Inflammatory macrophage treated with lipopolysaccharide for 4 hours (primary cell): ENCODE results near the gene BOLA3.
"Not testable (repeated sequence)": the region's sequence is repeated elsewhere in the genome, so short reads cannot be mapped to it uniquely, and the experiment has no call there.

Source experiments
- DNase-seq: peaks from one replicate; pipeline ENCODE4 v3.0.0-alpha.2; 2020

Gene BOLA3

DNA sequence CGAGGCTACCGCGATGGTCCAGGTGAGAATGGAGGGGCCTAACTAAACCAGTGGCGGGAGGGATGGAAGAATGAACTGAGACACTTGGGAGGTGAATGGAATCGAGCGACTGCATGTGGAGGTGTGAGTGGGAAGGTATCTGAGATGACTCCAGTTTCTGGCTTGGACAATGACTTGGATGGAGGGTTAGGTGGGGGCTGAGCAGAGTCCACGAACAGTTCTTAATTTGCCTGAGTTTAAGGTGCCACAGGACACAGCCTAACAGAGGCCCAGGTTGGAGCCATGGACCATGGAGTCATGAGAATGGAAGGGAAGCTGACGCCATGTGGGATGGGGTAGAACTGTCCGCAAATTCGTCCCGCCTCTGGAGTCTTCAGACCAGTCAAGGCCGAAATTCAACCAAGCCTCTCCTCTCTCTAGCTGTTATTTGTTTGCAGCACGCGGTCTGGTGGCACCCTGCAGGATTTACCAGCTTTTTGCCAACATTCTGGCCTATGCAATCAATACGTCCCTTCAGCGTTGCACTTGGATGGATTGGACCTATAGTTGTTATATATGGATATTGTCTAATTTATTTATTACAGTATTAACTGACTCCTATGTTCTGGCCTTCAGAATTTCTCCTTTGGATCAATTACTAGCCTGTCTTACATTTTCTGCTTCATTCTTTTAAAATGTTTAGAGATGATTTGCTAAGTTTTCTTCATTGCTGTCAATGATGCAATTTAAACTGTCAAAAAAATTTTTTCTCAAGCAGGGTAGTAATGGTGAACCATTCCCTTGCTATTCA, 940 bp upstream of the BOLA3 start:
- DNase-seq = no peak

DNA sequence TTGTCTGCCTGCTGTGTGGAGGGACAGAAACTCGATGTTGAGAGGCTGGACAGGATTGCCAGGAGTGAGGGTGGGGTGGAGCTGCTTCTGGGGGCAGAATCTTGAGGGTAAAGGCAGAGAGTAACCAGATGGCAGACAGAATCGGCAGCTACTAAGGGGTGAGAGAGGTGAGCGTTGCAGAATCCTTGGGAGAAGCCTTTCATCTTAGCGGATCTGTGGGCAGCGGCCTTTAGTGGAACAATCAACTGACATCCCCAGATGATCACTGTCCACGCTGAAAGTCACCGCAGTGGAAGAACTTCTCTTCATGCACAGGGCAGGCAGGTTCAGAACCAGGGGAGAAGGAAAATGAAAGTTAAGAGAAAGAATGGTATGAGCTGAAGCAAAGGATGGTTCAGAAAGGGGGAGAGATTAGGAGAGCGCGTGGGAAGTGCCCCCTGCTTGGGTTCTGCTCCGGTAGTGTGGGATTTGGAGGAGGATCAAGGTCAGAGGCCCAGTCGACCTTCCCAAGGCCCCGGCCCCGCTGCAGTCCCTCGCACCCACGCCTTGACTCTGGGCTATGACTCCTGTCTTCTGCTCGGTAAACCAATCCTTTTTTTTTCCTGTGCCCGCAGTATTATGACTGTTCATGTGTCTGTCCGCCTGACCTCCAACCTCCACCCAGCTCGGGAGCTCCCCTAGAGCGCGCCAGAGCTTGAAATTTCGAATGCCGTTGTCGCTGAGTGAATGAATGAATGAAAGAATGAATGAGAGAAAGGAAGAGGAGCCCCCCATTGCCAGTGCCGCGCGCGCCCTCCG, 584 bp downstream of the BOLA3 start:
- DNase-seq = peak; percentile 71

DNA sequence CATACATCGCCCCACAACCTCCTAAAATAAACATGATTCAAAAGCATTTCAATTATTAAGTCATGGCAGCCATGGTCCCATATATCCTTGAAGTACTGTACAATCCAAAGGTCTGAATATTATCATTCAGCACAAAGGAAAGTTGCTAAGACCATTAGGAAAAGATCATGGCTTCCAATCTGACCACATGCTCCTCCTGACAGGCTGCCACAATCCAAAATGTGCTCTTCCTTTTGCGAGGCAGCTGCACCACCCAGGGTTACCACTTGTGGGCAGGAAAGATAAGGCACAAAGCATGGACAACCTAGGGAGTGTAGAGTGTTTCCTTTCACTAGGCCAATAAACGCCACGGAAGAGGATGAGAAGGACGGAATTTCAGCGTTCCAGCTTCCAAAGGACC, 5.4 kb downstream of the BOLA3 start:
- no peak for DNase-seq

DNA sequence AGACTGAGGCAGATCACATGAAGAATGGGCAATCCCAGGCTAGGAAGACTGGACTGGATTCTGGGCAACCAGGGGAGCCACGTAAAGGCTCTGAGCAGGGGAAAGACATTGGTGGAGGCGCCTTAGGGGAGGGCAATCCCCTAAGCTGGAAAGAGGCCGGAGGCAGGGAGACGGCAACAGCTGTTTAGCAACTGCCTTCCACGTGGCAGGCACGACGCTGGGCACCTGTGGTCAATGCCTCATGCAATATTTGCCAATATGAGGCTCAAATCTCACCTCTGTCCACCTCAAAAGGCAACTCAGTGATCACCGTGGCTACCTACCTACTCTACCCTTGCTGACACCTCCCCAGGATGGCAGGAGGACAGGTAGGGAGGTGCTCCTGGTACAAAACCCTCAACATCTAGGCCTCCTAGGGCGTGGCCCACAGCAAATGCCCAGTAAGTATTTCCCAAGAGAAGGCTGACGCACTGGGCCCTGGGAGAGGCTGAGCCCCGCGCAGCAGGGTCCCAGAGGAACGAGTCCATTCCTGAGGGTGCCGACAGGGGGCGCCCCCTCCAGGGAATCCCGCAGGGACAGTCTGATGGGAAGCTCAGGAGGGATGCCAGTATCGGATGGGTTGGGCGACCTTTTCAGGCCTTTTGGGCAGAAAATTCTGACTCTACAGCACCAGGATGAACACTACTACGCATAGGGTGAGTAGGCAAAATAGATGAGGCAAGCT, 8.9 kb downstream of the BOLA3 start:
- DNase-seq = no peak

DNA sequence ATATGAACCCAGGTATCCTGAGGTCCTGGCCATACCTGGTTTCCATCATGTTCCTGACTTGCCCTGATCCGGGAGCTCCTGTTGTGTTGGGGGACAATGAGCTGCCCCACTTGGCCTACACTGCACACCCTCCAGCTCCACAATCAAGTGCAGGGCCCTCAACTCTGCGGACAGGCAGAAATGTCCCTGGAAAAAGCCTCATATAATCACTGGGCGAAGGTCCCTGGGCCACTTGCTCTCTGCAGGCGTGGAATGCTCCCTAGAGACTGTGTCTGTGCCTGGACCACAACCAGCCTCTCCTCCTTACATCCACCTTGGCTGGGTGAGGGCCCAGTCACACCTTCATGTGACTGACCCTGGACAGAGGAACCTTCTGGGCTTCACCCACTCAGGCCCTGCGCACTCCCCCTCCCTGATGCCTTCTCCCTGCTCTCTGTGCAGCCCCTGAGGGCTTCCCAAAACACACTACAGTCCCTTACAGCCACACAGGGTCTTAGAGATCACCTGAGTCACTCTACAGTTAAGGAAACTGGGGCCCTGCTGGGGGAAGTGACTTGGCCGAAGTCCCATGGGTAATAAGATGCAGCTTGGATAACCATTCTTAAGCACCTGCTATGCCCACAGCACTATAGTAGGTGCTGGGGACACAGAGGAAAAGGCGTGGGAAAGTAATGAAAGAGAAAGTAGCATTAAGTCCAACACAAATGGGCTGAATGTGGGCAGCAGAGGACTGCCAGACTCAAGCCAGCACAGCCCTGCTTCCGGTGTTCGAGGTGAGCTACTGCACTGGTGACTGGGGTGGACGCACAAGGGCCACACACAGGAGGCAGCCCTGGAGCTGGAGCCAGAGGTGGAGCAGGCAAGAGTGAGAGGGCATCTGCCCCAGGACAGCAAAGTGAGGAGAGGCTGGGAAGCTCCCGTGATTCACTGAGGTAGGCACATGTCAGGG, 9.8 kb downstream of the BOLA3 start:
- no peak for DNase-seq

DNA sequence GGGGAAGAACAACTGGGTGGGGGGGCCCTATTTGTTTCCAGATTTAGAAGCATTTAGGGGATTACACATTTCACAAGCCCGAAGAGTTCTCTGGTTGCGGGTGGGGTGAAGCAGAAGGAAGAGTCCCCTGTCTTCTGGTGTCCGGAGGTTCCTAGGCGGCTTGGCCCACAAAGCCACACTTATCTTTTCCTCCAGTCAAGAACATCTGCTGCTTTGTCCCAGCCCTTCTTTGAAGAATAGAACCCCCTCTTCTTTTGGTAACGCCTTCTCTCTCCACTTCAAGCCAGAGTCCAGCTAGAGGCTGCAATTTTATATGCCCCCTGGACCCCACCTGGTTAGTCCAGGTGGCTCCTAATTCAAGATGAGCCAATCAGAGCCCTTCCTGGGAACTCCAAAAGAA, 15.8 kb downstream of the BOLA3 start:
- DNase-seq = no peak

DNA sequence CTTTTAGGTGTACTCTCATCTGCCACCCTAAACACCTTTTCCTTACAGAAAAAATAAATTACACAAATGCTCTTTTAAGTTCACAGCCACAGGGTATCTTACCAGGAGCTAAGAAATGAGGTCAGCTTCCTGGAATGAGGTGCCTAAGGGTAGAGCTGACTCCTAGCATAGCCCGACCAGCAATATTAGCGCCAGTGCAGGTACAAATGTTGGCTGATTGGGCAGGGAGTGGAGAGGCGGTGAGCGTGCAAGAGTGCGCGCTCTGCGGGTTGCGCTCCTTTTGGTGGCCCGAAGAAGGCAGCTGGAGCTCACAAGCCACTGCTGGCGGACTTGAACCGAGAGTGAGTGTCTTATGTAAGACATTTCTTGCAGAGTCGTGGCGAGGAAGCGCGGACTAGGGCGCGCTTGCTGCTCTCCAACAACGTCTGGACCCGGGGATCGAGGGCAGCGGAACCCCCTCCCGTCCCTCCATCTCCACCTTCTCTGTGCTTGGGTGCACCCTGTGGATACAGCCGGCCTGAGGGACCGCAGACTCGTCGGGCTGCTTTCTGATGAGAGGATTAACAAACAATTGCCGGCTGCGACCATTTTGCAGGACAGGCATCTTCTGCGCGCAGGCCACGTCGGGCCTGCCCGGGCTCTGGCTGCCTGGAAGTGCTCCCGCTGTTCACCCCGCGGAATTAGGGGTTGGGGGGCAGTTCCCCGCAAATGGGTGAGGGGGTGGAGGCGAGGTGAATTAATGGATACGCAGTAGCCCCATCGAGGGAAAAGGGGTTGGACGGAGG, 17.3 kb downstream of the BOLA3 start:
- no peak for DNase-seq

DNA sequence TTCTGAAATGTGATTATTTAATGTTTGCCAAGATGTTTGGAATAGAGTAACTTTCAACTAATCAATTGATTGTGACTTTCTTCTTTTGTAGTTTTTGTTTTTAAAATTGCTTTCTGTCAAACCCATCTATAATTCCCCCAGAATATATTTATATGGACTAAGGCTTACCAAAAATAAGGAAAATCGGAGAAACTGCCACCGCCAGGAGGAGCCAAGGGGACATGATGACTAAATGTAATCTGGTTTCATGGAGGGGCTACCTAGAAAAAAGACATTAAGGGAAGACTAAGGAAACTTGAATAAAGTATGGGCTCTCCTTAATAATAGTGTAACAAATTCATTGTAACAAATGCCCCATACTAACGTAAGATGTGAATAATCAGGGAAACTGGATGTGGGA, 19.5 kb downstream of the BOLA3 start:
- DNase-seq = no peak

DNA sequence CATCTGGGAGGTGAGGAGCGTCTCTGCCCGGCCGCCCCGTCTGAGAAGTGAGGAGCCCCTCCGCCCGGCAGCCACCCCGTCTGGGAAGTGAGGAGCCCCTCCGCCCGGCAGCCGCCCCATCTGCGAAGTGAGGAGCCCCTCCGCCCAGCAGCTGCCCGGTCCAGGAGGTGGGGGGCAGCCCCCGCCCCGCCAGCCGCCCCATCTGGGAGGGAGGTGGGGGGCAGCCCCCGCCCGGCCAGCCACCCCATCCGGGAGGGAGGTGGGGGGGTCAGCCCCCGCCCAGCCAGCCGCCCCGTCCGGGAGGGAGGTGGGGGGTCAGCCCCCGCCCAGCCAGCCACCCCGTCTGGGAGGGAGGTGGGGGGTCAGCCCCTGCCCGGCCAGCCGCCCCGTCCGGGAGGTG, 23.8 kb downstream of the BOLA3 start:
- DNase-seq = not testable (repeated sequence)

DNA sequence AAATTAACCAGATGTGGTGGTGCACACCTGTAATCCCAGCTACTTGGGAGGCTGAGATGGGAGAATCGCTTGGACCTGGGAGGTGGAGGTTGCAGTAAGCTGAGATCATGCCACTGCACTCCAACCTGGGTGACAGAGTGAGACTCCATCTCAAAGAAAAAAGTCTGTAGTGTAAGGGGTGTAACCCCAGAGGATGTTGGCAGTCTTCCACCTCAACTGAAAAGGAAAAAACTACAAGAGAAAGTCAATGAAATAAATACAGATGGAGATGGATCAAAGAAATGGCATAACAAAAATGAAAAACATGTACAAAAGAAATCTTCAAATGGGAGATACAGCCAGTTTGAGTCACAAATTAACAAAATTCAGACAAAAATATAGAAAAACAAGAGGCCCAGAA, 25.9 kb downstream of the BOLA3 start:
- not testable (repeated sequence) for DNase-seq

DNA sequence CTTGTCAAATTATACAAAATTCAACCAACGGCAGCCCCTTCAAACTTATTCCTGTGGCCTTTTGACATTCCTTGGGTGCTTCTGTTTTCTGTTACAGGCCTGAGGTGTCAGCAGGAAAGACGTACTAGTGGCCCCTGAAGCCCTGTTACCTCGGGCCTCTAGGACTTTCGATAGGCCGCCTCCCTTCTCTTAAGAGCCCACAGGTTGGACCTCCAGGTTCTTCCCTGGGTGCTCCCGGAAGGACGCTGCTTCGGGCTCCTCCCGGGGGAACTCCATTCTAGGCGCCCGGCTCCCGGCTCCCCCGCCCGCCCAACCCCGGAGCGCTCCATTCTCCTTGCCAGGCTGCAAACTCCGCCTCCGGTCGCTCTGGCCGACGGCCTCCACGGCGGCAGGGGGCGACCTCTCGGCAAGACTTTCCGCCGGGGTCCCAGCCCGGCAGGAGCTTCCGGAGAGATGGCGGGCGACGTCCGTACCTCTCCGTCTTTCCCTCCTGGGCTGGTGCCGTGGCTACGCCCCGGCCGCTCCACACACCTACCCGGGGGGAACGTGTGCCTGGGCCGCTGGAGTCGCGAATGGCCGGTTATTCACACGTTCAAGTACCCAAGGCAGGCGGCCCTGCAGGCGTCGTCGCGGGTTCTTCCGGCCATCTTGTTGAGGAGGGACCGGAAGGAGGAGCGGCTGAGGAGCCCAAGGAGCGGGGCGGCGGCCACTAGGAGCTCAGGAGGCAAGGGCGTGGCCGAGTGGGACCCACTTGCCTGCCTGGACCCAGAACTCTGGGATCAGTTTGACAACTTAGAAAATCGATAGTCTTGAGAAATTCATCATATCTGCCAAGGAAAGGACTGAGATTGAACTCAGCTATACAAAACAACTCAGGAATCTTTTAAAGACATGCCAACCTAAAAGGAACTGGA, 27.5 kb downstream of the BOLA3 start:
- DNase-seq = peak; percentile 88

DNA sequence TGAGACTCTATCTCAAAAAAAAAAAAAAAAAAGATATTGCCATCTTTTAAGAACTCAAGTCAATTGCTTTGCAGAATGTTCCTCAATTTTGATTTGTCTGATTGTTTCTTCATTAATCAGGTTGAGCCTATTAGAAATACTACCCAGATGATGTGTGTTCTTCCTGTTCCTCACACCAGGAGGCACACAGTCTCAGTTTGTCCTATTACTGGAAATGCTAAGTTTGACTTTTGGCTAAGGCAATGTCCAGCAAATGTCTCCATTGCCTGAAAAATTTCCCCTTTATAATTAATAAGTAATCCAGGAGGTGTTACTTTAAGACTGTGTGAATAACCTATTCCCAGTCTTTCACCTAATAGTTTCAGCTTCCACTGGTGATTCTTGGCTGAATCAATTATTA, 28.4 kb downstream of the BOLA3 start:
- peak; percentile 43 for DNase-seq

DNA sequence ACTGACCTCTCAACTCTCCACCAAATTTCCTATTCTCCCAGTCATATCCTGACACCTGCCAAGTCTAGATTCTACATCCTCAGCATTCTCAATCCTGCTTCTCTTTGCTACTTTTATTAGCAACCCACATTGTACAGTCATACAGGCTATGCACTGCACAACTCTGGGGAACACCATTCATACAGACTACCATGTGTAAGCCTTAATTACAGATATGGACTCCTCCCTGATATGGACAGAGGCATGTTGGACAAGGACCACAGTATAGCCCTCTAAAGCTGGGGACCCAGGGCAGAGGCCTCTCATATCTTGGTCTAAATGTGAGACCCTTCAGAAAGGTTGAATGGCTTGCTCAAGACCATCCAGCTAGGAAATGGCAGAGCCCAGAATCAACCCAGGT, 36.3 kb downstream of the BOLA3 start:
- no peak for DNase-seq

DNA sequence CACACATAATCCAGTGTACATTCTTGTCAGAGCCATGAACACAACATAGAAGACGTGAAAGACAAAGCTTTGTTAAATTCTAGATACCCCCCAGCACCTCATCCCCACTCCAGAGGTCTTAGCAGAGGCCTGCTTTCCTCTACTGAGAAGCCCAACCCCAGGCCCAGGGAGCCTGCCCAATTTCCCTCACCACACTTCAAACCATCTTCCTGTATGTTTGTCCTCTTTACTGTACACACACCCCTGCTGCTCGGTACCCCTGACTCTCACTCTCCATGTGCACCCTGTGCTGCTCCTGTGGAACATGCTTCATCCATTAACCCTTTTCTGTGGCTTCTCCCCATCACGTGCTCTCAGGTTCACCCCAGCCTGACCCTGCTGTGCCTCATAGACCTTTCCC, 37.2 kb downstream of the BOLA3 start:
- no peak for DNase-seq

DNA sequence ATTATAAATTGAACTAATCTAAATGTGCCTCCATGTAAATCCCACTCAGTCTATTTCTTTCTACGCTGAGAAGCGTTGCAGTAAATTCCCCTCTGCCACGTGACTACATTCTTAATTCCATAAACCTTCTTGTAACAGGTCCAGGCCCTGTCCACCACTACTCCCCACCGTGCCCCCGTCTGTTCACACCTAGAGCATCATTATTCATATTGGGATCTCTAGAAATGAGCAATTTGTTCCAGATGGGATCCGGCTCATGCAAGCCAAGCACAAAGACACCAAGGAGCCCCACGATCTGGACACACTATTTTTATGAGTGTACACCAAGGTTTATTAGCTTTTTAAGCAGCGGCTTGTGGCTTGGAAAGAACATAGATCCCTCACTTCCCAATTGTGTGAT, 38.2 kb downstream of the BOLA3 start:
- no peak for DNase-seq

DNA sequence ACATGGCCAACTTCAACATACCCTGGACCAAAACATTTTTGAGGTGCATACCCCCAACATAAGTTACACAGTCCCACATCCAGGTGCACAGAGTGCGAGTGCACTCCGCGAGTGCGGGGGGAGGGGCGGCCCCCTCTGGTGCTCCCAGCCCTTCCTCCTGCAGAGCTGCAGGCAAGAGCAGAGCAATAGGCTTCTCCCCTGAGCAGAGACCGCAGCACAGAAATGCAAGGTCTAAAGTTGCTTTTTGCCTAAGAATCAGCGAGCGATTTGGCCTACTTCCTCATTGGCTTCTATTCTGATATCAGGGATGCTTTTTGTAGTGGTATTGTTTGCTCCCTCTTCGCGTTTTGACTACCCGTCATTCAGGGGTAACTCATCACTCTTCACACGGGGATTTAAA, 40.6 kb downstream of the BOLA3 start:
- no peak for DNase-seq

DNA sequence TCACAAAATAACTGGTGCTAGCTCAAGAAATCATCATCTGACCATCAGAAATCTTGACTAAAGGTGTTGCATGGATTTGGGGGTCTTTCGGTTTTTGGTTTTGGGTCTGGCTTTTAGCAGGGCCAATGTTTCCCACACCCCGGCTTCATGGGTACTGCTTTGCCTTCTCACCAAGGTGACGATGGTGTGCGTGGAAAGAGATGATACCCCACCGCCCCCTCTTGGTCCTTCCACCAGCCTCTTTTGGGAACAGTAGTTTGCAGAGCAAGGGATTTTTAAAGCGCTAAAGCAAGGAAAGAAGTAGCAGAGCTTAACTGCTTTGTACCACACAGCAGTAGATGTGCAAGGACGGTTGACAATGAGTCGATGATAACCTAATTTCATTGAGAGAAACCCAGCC, 42.3 kb downstream of the BOLA3 start:
- no peak for DNase-seq

DNA sequence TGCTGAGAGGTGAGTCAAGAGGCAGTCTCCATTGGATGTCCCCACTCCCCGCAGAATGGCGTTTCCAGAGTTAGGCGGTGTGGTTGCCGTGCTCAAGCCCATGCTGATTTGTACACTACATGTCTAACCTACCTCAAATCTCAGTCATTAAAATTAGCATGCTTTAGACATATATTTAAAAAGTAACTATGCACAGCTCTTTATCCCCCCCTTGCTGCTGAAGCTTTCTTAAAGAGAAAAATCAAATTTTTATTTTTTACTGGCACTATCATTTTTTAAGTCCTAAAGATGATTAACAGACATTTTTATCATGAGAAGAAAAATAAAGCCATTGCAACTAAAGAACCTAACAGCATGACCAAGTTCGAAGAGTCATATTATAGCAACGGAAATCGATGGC, 42.9 kb downstream of the BOLA3 start:
- DNase-seq = no peak

DNA sequence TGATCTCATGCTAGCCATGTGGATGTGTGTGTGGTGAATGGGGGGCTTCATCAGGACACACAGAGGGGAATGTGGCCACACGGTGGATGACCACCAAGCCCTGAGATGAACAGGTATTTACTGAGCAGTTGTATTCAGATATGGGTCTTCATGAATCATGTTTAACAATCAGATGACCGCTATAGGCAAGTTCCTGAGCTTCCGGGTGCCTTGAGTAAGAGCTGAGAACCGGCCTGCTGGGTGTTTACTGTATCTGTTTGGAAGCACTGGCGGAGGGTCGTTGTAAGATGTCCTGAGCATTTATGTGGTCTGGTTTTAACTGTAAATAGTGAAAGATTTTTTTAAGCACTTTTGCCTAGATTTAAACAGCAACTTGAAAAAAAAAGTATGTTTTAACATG, 43.9 kb downstream of the BOLA3 start:
- DNase-seq = no peak

DNA sequence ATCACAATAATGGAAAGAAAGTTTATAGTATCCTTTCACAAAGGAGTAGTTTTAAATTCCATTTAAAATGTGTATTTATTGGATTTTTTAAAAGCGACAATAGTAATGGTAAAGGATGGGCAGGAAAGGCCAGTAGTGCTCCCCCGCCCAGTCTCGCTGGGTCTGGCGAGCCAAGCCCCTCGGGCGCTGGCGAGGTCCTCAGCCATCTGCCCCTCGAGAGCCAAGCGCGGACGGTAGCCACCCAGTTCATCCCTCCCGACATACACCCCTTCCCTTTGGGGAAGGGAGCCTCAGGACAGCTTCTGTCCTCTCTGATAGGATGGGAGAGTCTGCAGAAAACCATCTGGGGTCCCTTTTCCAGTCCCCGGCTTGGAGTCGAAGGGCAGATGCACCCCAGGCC, 45.2 kb downstream of the BOLA3 start:
- no peak for DNase-seq
